Heart right ventricle (tissue), 16 donors: Measurements from ENCODE around the gene OR2C1. TPM values are rescaled to one million over a fixed set of nuclear protein-coding genes. Genes with fewer than 3 reads are reported as not detected.

ENCODE experiments used
- ATAC-seq, 8 donors: fragments of 200-7000 bp; cut with Tn5 transposase; one replicate each; pipeline ENCODE4 v1.9.1; 2020; ENCODE audit warnings: mild to moderate bottlenecking in 8 of 8, moderate library complexity in 8 of 8, moderate number of reproducible peaks in 1 of 8
- DNase-seq, 2 donors: peaks; one replicate each; pipeline ENCODE4 v3.0.0-alpha.2; 2020
- H3K27ac ChIP-seq, 10 donors: fragments of 200-600 bp; sonication (generic) in 2 of 10; one replicate each; pipeline versions ENCODE4 v1.5.0 to v1.8.0; 2020 to 2022; ENCODE audit warnings: mild to moderate bottlenecking in 3 of 10
- H3K27me3 ChIP-seq, 7 donors: fragments of 200-600 bp; one replicate each; pipeline ENCODE4 v1.8.0; 2021 to 2022; ENCODE audit warnings: mild to moderate bottlenecking in 2 of 7
- H3K36me3 ChIP-seq, 9 donors: fragments of 200-600 bp; sonication (generic) in 1 of 9; one replicate each; pipeline versions ENCODE4 v1.5.0 to v1.8.0; 2020 to 2022; ENCODE audit warnings: mild to moderate bottlenecking in 2 of 9
- H3K4me1 ChIP-seq, 9 donors: fragments of 200-600 bp; sonication (generic) in 1 of 9; one replicate each; pipeline versions ENCODE4 v1.5.0 to v1.8.0; 2020 to 2022; ENCODE audit warnings: mild to moderate bottlenecking in 4 of 9
- H3K4me3 ChIP-seq, 10 donors: fragments of 200-600 bp; sonication (generic) in 2 of 10; one replicate each; pipeline versions ENCODE4 v1.5.0 to v1.8.0; 2020 to 2022; ENCODE audit warnings: mild to moderate bottlenecking in 7 of 10, moderate library complexity in 2 of 10
- H3K9me3 ChIP-seq, 11 donors: fragments of 200-600 bp in 10 of 11; sonication (generic) in 2 of 11; one replicate each; pipeline versions ENCODE4 v1.5.0 to v1.8.0; 2013 to 2022; ENCODE audit warnings: mild to moderate bottlenecking in 2 of 11, control low read depth in 1 of 11, moderate library complexity in 1 of 11
- WGBS, 2 donors: extraction: QIAGEN DNeasy Blood & Tissue Kit; methylation state at CpG; one replicate each; pipeline ENCODE4 v1.1.7; 2013; ENCODE audit warnings: inconsistent platforms in 1 of 2; 5-methylcytosine and 5-hydroxymethylcytosine counted together
- intact Hi-C, 10 donors: fragments of 100-400 bp; cut with DNase I; formaldehyde crosslinking; loops; one replicate each; pipeline versions ENCODE4 v1.11.1 to v1.14.2; 2022
- polyA plus RNA-seq, 2 donors: library from polyadenylated mRNA; stranded (reverse); fragments of 200-250 nt; gene quantifications; one replicate each; pipeline ENCODE4 v1.2.3, GENCODE V29; 2013
- total RNA-seq, 10 donors: library from RNA; stranded (reverse); fragmentation: NEBNext Ultra II Directional in 3 of 10; extraction: Animal tissue kit (Norgen Biotek cat#: 25700) in 3 of 10; gene quantifications; one replicate each; pipeline versions ENCODE4 v1.2.1 to v1.2.4, GENCODE V29; 2021 to 2023
- TF ChIP-seq, protein P1 (sequence below), 9 donors: fragments of 200-600 bp; sonication (generic) in 2 of 9; IDR thresholded peaks; one replicate each; pipeline versions ENCODE4 v1.5.0 to v1.8.0; 2021 to 2022; ENCODE audit warnings: antibody characterized with exemption in 9 of 9, mild to moderate bottlenecking in 5 of 9, moderate library complexity in 1 of 9
- donor health status: Arrhythmogenic right ventricular cardiomyopathy.
- donor health status: ischemic (EF 13 %, LVEDD 7.1; RV severe dilation, severe dysfunction).
- donor health status: healthy with polysubstance abuse.
- donor health status: DM: no; HTN: yes; CAD: no.
- donor health status: DM: no; HTN: no; CAD: no.
- donor health status: ischemic (EF 25% LVEDD 6.9; RV normal size, moderate dysfunction).
- donor health status: ischemic (EF 25% LVEDD 5.7; RV mildly dilated, moderate dysfunction).
- donor health status: healthy.
- donor health status: DM: yes; HTN: yes; CAD: no.
- donor health status: Ischemic cardiomyopathy.
- donor health status: ischemic (EF 35%, LVEDD 5.7; RV mildly dilated, moderate dysfunction).
- donor health status: nonischemic (EF 11% LVEDD 7.7; RV severe dilation, severe dysfunction).
- donor health status: DM: yes; HTN: yes; CAD: no.
- donor health status: PGD.
- donor health status: ischemic (EF 29% LVEDD 5.4; RV normal size, mild dysfunction).
- donor health status: nonischemic (EF 23%, LVEDD 6.1; RV moderate dilation, normal function).

Gene OR2C1
- total and polyA plus RNA-seq, 12 donors: 0.01 to 0.22 (median 0.15) TPM; not detected in 9

DNA sequence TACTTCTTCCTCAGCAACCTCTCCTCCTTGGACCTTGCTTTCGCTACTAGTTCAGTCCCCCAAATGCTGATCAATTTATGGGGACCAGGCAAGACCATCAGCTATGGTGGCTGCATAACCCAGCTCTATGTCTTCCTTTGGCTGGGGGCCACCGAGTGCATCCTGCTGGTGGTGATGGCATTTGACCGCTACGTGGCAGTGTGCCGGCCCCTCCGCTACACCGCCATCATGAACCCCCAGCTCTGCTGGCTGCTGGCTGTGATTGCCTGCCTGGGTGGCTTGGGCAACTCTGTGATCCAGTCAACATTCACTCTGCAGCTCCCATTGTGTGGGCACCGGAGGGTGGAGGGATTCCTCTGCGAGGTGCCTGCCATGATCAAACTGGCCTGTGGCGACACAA is 429 bp downstream of the OR2C1 start:
- Histone ChIP-seq H3K4me3 (no peak overlapping the region), H3K4me1 (no peaks in the 10 kb centered on the region), H3K9me3 (peaks cover 0 to 9% (median 0%) of the 10 kb centered on the region in 11 donors), H3K27ac (no peak overlapping the region), H3K27me3 (peaks cover 0 to 4% (median 0%) of the 10 kb centered on the region in 7 donors), H3K36me3 (no peaks in the 10 kb centered on the region)
- DNase-seq (no peak), ATAC-seq (no peak)
- intact Hi-C loops: no loop called here
- TF ChIP-seq, protein P1, sequence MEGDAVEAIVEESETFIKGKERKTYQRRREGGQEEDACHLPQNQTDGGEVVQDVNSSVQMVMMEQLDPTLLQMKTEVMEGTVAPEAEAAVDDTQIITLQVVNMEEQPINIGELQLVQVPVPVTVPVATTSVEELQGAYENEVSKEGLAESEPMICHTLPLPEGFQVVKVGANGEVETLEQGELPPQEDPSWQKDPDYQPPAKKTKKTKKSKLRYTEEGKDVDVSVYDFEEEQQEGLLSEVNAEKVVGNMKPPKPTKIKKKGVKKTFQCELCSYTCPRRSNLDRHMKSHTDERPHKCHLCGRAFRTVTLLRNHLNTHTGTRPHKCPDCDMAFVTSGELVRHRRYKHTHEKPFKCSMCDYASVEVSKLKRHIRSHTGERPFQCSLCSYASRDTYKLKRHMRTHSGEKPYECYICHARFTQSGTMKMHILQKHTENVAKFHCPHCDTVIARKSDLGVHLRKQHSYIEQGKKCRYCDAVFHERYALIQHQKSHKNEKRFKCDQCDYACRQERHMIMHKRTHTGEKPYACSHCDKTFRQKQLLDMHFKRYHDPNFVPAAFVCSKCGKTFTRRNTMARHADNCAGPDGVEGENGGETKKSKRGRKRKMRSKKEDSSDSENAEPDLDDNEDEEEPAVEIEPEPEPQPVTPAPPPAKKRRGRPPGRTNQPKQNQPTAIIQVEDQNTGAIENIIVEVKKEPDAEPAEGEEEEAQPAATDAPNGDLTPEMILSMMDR (IDR thresholded peaks at IDR 0.05): no peak
- WGBS, 2 donors: 81 to 83% methylated on average over 10 of the region's 10 CpGs

DNA sequence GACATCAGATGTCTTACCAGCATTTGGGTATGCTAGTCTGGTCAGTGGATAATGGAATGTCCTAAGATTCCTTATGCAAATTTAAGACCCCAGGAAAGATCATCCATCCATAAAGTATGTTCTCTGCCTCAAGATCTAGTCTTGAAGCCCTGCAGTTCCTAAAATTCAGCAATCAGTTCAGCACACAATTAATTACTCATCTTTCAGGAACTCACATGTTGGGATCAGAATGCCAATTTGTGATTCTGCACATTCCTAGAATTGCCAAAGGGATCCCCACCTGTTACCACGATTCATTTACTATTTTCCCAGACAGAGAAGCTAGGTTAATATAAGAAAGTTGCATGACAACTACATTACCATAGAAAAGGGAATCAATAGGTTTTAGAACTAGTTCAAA is 3.2 kb downstream of the OR2C1 start:
- H3K9me3 ChIP-seq: peaks cover 0 to 8% (median 0%) of the 10 kb centered on the region in 11 donors
- H3K36me3 ChIP-seq: no peaks in the 10 kb centered on the region
- ATAC-seq (no peak), DNase-seq (no peak)
- H3K27ac ChIP-seq: no peak overlapping the region
- H3K27me3 ChIP-seq: peaks cover 0 to 17% (median 3%) of the 10 kb centered on the region in 7 donors
- H3K4me3 ChIP-seq: no peak overlapping the region
- TF ChIP-seq, protein P1 (IDR thresholded peaks at IDR 0.05): no peak
- WGBS, 2 donors: 31 to 37% methylated on average over 1 of the region's 1 CpG
- H3K4me1 ChIP-seq: no peaks in the 10 kb centered on the region
- intact Hi-C loops: no loop called here

- TF ChIP-seq, protein P1 (IDR thresholded peaks at IDR 0.05): no peak
- no peak for ATAC-seq
- no peak for DNase-seq
- Histone ChIP-seq H3K4me1 (peaks cover 0 to 8% (median 0%) of the 10 kb centered on the region in 9 donors), H3K36me3 (no peaks in the 10 kb centered on the region), H3K27ac (no peak overlapping the region), H3K9me3 (peaks cover 0 to 15% (median 3%) of the 10 kb centered on the region in 11 donors), H3K4me3 (no peak overlapping the region), H3K27me3 (peaks cover 0 to 17% (median 3%) of the 10 kb centered on the region in 7 donors)
- intact Hi-C loops: loop anchor here in 1 of 10 donors (10.0 kb wide), 1 partner anchor 128 kb away; the partner anchor contains the start of gene ZNF200
Observed at GRCh38 chr16:3362931-3363330, 7.2 kb downstream of the OR2C1 start.

GRCh38 chr16:3363793-3364192 is 8.1 kb downstream of the OR2C1 start:
- Histone ChIP-seq H3K9me3 (peaks cover 0 to 15% (median 3%) of the 10 kb centered on the region in 11 donors), H3K4me1 (peaks cover 0 to 8% (median 0%) of the 10 kb centered on the region in 9 donors), H3K4me3 (no peak overlapping the region), H3K27me3 (peaks cover 0 to 17% (median 3%) of the 10 kb centered on the region in 7 donors), H3K36me3 (no peaks in the 10 kb centered on the region), H3K27ac (no peak overlapping the region)
- DNase-seq: no peak
- ATAC-seq: no peak
- 93% methylated on average over 7 of the region's 7 CpGs for WGBS, 2 donors
- TF ChIP-seq, protein P1 (IDR thresholded peaks at IDR 0.05): no peak
- intact Hi-C loops: loop anchor here in 2 of 10 donors (2.0 to 10.0 kb wide), 2 partner anchors 59 to 129 kb away; partner anchors contain the start of genes TIGD7 (in 1 of the 2), ZNF200 (in 1 of the 2) and ZNF75A (in 1 of the 2)
